Smooth muscle cell (in vitro differentiated cells): Measurements from ENCODE around the gene TENM3. TPM values are rescaled to one million over a fixed set of nuclear protein-coding genes. Genes with fewer than 3 reads are reported as not detected.

Source experiments
- DNase-seq: peaks from one replicate; lab custom pipeline; 2025; ENCODE audit not compliant: unreplicated experiment; lab: John Stamatoyannopoulos, UW
- H2AFZ ChIP-seq: fragments of 200-600 bp; sonication (generic); 2 replicates; pipeline ENCODE4 v1.6.0; 2016; ENCODE audit warnings: antibody characterized with exemption, low read depth, mild to moderate bottlenecking
- H3F3A ChIP-seq: fragments of 200-600 bp; sonication (generic); 2 replicates; pipeline ENCODE4 v1.6.0; 2017; ENCODE audit warnings: antibody characterized with exemption, low read depth
- H3K27ac ChIP-seq: fragments of 200-600 bp; sonication (generic); 2 replicates; pipeline ENCODE4 v1.5.1; 2016; ENCODE audit warnings: low read depth, mild to moderate bottlenecking
- H3K27me3 ChIP-seq: fragments of 200-600 bp; sonication (generic); 2 replicates; pipeline ENCODE4 v1.6.1; 2016; ENCODE audit warnings: low read depth, mild to moderate bottlenecking
- H3K36me3 ChIP-seq: fragments of 200-600 bp; sonication (generic); 2 replicates; pipeline ENCODE4 v1.5.1; 2016; ENCODE audit warnings: low read depth
- H3K4me1 ChIP-seq: fragments of 200-600 bp; sonication (generic); 2 replicates; pipeline ENCODE4 v1.5.1; 2016; ENCODE audit warnings: low read depth
- H3K4me2 ChIP-seq: fragments of 200-600 bp; sonication (generic); 2 replicates; pipeline ENCODE4 v1.6.0; 2016; ENCODE audit warnings: mild to moderate bottlenecking
- H3K4me3 ChIP-seq: fragments of 200-600 bp; sonication (generic); 2 replicates; pipeline ENCODE4 v1.5.1; 2016; ENCODE audit warnings: mild to moderate bottlenecking
- H3K79me2 ChIP-seq: fragments of 200-600 bp; sonication (generic); 2 replicates; pipeline ENCODE4 v1.6.0; 2016; ENCODE audit warnings: low read depth, mild to moderate bottlenecking
- H3K9ac ChIP-seq: fragments of 200-600 bp; sonication (generic); 2 replicates; pipeline ENCODE4 v1.6.0; 2016; ENCODE audit warnings: low read depth
- H3K9me3 ChIP-seq: fragments of 200-600 bp; sonication (generic); replicated peaks from 2 replicates; pipeline ENCODE4 v1.5.1; 2016; ENCODE audit warnings: low read depth
- H4K20me1 ChIP-seq: fragments of 200-600 bp; sonication (generic); 2 replicates; pipeline ENCODE4 v1.6.0; 2016; ENCODE audit warnings: low read depth
- CTCF ChIP-seq: fragments of 200-600 bp; sonication (generic); IDR thresholded peaks from 2 replicates; pipeline ENCODE4 v1.5.1; 2017; ENCODE audit warnings: borderline replicate concordance, mild to moderate bottlenecking, antibody characterized with exemption; ENCODE audit not compliant: insufficient read depth, poor library complexity, severe bottlenecking
- WGBS: methylation state at CpG from one replicate; pipeline ENCODE4 v1.1.7; 2016; ENCODE audit warnings: low lambda C conversion rate; 5-methylcytosine and 5-hydroxymethylcytosine counted together
- polyA plus RNA-seq: library from polyadenylated mRNA; unstranded; fragments of >200 nt; fragmentation: Nextera tagmentation; extraction: Ambion mirVana; gene quantifications from 2 replicates; pipeline ENCODE4 v1.2.1, GENCODE V29; 2016
- total RNA-seq: library from RNA; depleted of rRNA; stranded (reverse); fragments of >200 nt; gene quantifications from 2 replicates; pipeline ENCODE4 v1.2.3, GENCODE V29; 2014

TENM3 gene
- total and polyA plus RNA-seq, 2 experiments from 2014 or later, result 46.9 to 295 TPM

- H3K79me2 ChIP-seq, result peaks cover 10% of the 10 kb centered on the region
- no peaks in the 10 kb centered on the region for H3K9me3 ChIP-seq
- no peaks in the 10 kb centered on the region for H3K27me3 ChIP-seq
- no peak overlapping the region for H2AFZ ChIP-seq
- H4K20me1 ChIP-seq, result no peaks in the 10 kb centered on the region
- H3K27ac ChIP-seq, result no peak overlapping the region
- no peak for DNase-seq
- H3K4me1 ChIP-seq, result no peaks in the 10 kb centered on the region
- no peak overlapping the region for H3K4me2 ChIP-seq
- TF ChIP-seq CTCF, result no peak
- 93% methylated on average over 3 of the region's 3 CpGs for WGBS
- H3K36me3 ChIP-seq, result no peaks in the 10 kb centered on the region
- no peak overlapping the region for H3K4me3 ChIP-seq
- H3K9ac ChIP-seq, result no peak overlapping the region
- no peaks in the 10 kb centered on the region for H3F3A ChIP-seq
Observed at GRCh38 chr4:182394181-182394580, 151.0 kb downstream of the TENM3 start.

GRCh38 chr4:182400081-182400480 is 156.9 kb downstream of the TENM3 start:
- Histone ChIP-seq H3K79me2 (peaks cover 5% of the 10 kb centered on the region), H3K27ac (no peak overlapping the region), H2AFZ (no peak overlapping the region), H3K36me3 (no peaks in the 10 kb centered on the region), H3K4me2 (no peak overlapping the region), H3F3A (no peaks in the 10 kb centered on the region), H3K9ac (no peak overlapping the region), H3K4me1 (no peaks in the 10 kb centered on the region), H4K20me1 (no peaks in the 10 kb centered on the region), H3K4me3 (no peak overlapping the region), H3K9me3 (no peaks in the 10 kb centered on the region), H3K27me3 (no peaks in the 10 kb centered on the region)
- no peak for DNase-seq
- no peak for TF ChIP-seq CTCF
- WGBS, result 86% methylated on average over 1 of the region's 1 CpG

- Histone ChIP-seq H3K79me2 (peaks cover under 1% of the 10 kb centered on the region), H3K4me3 (no peak overlapping the region), H3F3A (no peaks in the 10 kb centered on the region), H3K27me3 (no peaks in the 10 kb centered on the region), H3K4me1 (no peaks in the 10 kb centered on the region), H4K20me1 (no peaks in the 10 kb centered on the region), H2AFZ (no peak overlapping the region), H3K4me2 (no peak overlapping the region), H3K9me3 (no peaks in the 10 kb centered on the region), H3K9ac (no peak overlapping the region), H3K36me3 (no peaks in the 10 kb centered on the region), H3K27ac (no peak overlapping the region)
- no peak for TF ChIP-seq CTCF
- no peak for DNase-seq
- 90% methylated on average over 7 of the region's 7 CpGs for WGBS
Observed at GRCh38 chr4:182400790-182401189, 157.6 kb downstream of the TENM3 start.

- TF ChIP-seq CTCF, result no peak
- Histone ChIP-seq H3K9ac (no peak overlapping the region), H3K9me3 (no peaks in the 10 kb centered on the region), H4K20me1 (no peaks in the 10 kb centered on the region), H3K4me1 (no peaks in the 10 kb centered on the region), H3K27ac (no peak overlapping the region), H3K79me2 (peaks cover 3% of the 10 kb centered on the region), H3K36me3 (no peaks in the 10 kb centered on the region), H3K4me3 (no peak overlapping the region), H2AFZ (no peak overlapping the region), H3K4me2 (no peak overlapping the region), H3F3A (no peaks in the 10 kb centered on the region), H3K27me3 (no peaks in the 10 kb centered on the region)
- 94% methylated on average over 7 of the region's 7 CpGs for WGBS
- no peak for DNase-seq
Observed at GRCh38 chr4:182404376-182404775, 161.2 kb downstream of the TENM3 start.
